NCI-H2196 treated with DMSO at 0.1 percent for 48 hours (cell line): Measurements from ENCODE around the gene BTBD18.
"Not testable (repeated sequence)": the region's sequence is repeated elsewhere in the genome, so short reads cannot be mapped to it uniquely, and the experiment has no call there.

Source experiments
- DNase-seq: peaks from one replicate; lab custom pipeline; 2025; ENCODE audit not compliant: unreplicated experiment; lab: John Stamatoyannopoulos, UW

The BTBD18 gene

GRCh38 chr11:57732661-57733060 lies 19.0 kb downstream of the BTBD18 start:
- no peak for DNase-seq

- no peak for DNase-seq
Measured at GRCh38 chr11:57729479-57729878, 22.1 kb downstream of the BTBD18 start.

DNA sequence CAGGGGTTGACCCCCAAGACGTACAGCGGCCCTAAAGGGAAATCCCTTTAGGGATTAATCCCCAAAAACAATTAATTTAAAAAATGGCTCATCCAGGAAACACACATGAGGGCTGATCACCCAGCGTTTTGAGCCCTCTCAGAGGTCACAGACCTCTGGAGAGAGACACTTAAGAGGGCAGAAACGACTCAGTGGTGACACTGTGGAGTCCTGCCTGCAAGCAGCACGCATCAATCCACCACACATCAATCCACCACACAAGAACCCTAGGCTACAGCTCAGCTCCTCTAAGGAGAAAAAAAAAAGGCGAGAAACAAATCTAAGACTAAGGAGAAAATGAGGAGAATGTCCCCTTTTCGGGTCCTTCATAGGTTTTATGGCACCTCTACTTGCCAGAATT lies 22.8 kb downstream of the BTBD18 start:
- DNase-seq, result no peak

- DNase-seq, result no peak
Measured at GRCh38 chr11:57727185-57727584, 24.4 kb downstream of the BTBD18 start.

DNA sequence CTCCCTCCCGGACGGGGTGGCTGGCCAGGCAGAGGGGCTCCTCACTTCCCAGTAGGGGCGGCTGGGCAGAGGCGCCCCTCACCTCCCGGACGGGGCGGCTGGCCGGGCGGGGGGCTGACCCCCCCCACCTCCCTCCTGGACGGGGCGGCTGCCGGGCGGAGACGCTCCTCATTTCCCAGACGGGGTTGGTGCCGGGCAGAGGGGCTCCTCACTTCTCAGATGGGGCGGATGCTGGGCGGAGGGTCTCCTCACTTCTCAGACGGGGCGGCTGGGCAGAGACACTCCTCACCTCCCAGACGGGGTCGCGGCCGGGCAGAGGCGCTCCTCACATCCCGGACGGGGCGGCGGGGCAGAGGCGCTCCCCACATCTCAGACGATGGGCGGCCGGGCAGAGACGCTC lies 34.9 kb downstream of the BTBD18 start:
- DNase-seq, result not testable (repeated sequence)

DNA sequence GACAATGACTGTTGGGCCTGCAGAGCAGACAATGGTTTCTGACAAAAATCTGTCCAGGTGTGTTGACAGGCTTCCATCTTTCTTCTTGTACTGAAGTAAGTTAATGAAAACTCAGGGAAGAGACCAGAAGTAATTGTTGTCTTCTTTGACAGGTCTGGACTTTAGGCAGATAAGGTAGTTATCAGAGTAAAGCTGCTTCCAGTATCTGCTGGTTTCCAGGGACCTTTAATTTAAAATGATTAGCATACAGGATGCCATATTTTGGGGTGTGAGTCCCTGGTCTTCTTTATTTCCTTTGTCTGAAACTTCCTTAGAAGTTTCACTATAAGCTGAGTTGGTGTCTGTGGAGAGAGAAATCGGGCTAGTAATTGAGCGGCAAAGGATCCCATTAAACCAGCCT lies 37.8 kb downstream of the BTBD18 start:
- no peak for DNase-seq

DNA sequence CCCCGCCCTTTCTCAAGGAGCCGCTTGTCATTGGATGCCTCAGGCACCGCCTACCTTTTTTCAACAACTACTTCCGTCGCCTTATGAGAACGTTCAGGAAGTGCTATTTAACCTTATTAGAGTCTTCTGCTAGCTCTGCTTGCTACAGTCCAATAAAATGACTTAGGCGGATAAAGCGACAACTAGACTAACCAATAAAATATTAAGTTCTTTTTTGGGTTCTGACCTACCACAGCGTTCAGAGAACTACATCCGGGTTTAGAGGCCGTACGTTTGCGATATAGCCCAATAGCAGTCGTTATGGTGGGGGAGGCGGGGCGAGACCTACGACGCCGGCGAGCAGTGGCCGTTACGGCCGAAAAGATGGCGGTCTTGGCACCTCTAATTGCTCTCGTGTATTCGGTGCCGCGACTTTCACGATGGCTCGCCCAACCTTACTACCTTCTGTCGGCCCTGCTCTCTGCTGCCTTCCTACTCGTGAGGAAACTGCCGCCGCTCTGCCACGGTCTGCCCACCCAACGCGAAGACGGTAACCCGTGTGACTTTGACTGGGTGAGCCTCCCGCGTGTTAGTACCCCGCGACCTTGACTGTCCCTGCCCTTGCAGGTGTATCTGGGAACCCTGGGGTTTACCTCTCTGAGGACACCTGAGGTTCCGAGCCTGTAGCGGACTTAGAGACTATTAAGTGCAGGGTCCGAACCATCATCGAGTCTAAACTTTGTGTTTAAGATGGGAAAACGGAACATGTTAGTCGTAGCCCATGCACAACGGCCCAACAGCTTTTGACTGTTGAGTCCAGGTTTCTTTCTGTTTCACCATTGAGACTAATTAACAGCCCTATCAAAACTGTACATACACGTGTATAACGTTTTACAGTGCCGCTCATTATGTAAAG lies 39.1 kb downstream of the BTBD18 start, which contains the start of gene TMX2:
Gene TMX2, plus strand, starts transcription at position 338 of the 895 bp plus-strand sequence. Its CDS starts 26 bp downstream, at position 364.
- peak; percentile 99 for DNase-seq

- peak; percentile 96 for DNase-seq
Measured at GRCh38 chr11:57711414-57712255, 40.0 kb downstream of the BTBD18 start, which contains the start of gene MED19. Gene MED19, minus strand, starts transcription at chr11:57712215. Its CDS starts 36 bp downstream, at chr11:57712179.

DNA sequence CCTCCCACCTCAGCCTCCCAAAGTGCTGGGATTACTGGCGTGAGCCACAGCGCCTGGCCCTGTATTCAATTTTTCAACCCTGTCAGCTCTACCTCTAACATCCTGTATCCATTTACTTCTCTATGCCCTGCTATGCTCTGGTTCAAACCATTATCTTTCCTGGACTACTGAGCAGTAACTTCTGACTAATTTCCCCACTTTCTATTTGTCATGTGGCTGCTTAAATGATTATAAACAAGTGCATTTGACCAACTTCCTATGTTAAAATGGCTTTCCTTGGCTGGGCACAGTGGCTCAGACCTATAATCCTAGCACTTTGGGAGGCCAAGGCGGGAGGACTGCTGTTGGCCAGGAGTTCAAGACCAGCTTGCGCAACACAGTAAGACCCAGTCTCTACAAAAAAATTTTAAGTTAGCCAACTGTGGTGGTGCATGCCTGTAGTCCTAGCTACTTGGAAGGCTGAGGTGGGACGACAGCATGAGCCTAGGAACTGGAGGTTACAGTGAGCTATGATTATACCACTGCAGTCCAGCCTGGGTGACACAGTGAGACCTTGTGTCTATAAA lies 41.7 kb downstream of the BTBD18 start:
- DNase-seq, result no peak

DNA sequence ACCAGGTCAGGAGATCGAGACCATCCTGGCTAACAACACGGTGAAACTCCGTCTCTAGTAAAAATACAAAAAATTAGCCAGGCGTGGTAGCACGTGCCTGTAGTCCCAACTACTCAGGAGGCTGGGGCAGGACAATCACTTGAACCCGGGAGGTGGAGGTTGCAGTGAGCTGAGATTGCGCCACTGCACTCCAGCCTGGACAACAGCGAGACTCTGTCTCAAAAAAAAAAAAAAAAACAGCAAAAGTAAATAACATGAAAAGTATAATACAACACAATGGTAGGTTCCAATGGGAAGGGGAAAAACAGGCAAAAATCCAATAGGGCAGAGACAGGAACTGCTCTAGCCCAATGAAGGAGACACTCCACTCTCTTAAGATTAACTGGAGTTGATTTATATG lies 46.2 kb downstream of the BTBD18 start:
- not testable (repeated sequence) for DNase-seq

DNA sequence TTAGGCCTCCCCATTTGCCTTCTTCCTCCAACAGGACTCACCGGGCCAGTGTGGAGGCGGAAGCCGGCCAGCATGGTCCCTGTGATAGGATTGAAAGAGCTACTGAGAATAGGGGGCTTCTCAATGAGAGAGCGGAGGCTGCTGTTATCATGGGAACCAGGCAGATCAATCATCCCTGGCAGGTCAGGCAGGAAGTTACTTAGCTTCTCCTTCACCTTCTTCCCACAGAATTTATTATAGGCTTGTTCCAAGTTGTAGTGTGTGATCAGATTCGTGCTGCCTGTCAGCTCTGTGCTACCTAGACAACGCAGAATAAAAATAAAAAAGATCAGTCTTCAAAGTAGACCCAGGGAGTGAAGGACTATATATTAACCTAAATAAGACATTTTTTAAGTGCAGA lies 46.7 kb downstream of the BTBD18 start:
- DNase-seq, result no peak

DNA sequence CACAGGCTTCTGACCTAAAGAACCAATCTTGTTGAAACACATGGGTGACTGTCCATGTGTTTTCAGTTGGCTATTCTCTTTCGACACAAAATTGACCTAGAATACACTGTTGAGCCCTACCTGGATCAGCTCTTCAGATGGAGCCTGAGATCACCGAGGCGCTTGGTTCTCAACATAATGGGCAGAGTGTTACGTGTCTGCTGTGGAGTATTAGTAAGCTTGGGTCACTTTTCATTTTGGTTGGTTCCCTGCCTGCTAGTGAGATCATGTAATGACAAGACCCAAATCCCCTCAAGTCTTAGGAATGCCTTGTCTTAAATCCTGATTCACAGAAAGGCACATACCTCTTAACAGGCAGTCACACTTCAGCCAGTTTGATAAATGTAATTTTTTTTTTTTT lies 48.3 kb downstream of the BTBD18 start:
- no peak for DNase-seq

DNA sequence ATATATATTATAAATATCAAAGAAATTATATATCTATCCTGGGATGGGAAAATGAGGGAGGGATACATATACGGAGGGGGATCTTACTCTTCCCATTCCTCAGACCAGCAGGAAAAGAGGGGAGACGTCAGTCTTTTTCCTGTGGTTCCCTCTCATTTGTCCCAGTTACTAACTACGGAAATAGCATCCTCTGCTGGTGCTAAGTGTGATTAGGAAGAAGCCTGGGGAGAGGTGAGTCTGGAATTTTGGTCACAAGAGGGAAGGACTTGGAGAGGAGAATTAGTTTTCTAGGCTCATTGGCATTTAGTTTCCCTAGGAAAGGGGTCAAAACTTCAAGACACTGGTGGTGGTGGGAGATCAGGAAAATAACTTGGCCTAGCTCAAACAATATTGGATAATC lies 51.2 kb downstream of the BTBD18 start:
- no peak for DNase-seq

DNA sequence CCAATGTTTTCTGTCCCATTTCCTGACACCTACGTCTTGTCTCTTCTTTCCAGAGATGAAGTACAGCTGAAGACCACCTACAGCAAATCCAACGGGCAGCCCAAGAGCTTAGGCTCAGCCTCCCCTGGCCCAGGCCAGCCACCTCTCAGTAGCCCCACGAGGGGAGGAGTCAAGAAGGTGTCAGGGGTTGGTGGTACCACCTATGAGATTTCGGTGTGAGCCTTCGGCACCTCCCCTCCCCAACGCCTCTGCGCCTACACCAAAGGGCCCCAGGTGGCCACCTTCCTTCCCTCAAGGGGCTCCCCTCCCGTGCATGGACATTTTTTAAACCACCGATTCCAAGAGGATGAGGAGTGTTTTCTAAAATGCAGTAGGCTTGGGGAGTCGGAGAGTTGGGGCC lies 51.8 kb downstream of the BTBD18 start:
- DNase-seq, result no peak

DNA sequence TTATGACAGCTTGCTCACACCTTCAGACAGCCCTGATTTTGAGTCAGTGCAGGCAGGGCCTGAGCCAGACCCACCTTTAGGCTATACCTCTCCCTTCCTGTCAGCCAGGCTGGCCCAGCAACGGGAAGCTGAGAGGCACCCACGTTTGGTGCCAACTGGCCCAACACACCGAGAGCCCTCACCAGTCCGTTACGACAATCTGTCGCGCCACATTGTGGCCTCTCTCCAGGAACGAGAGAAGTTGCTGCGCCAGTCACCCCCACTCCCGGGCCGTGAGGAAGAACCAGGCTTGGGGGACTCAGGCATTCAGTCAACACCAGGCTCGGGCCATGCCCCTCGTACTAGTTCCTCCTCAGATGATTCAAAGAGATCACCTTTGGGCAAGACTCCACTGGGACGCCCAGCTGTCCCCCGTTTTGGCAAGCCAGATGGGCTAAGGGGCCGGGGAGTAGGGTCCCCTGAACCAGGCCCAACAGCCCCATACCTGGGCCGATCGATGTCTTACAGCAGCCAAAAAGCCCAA lies 52.7 kb downstream of the BTBD18 start:
- no peak for DNase-seq
